ENCODE measurements around the gene UGT1A6.

The UGT1A6 gene

DNA sequence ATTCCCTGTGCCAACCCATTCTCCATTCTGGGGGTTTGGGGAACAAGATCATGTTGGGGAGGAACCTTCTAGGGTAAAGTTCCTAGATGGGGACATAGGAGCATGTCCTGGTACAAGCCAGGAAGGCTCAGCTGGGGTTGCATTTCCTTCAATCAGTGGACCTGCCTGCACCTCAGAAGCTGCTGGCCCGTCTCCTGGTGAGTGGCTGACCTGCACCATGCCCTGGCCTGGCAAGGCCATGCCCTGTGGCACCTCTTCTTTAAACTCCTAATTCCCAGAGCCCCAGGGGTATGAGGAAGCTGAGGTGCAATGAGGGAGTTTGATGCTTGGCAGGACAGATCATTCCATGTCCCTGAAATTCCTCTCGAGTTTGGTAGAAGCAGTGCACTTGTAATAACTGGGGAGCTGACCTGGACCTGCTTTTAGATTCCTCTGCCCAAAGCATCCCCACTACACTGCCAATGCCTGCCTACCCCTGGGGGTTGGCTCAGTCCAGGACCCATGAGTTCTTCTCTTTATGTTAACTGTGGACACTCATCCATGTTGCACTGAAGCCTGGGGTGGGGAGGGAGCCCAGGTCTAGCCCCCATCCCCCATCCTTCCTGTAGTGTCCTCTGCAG, 110.7 kb downstream of the UGT1A6 start:
- DNase-seq = no peak

DNA sequence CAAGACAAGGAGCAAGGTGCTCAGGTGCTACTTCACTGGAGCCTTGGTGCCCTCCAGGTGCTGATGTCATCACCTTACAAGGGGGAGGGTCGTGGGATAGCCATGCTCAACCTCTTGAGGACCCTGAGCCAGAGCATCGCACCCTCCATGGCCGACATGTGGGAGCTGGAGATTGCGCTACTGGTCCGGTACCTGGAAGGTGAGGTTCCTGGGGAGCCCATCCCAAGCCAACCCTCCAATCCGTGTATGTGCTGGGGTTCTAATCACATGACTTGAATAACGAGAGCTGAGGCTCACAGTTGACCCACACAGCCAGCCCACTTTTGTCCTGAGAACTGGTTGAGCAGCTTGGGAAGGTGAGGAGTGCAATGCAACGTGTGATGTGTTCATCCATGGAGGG, 111.3 kb downstream of the UGT1A6 start:
- DNase-seq = no peak

- no peak for DNase-seq
Measured at GRCh38 chr2:233807215-233807865, 114.7 kb downstream of the UGT1A6 start.

DNA sequence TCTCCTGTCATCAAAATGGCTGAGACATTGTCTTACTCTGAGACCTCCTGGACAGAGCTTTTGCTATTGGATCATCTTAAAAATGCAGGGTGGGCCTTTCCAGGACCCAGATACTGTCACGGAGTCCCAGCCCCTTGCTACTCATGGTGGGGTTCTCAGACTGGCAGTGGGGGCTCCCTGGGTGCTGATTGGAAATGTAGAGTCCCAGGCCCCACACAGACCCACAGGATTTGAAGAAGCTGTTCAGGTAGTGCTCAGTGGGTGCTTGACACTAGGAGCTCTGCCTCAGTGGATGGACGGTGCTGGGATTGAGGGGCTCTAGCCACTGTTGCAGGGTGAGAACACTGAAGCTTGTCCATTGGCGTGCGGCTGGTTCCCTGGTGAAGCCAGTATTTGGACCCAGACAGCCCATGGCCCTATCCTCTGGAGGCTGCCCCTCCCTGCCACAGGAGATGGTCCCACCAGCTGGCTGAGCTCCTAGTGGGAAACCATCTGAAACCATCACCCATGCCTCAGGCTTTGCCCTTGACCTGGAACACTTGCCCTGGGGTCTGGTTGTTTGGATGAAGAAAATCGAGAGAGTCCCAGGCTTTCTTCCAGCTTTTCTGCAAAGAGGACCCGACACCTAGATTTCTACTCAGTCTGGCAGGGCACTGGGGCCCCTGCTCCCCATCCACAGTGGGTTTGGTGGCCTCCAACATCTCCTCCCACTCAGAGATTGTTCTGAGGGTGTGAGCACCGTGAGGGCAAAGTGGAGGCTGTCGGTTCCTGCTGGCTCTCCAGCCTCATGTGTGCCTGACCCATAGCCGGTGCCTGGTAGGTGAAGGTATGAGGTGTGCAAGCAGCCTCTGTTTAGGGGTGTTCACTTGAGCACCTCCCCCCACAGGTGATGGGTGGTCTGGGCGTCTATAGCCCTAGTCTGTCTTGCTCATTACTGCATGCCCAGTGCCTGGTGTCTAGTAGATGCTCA, 115.6 kb downstream of the UGT1A6 start:
- no peak for DNase-seq

DNA sequence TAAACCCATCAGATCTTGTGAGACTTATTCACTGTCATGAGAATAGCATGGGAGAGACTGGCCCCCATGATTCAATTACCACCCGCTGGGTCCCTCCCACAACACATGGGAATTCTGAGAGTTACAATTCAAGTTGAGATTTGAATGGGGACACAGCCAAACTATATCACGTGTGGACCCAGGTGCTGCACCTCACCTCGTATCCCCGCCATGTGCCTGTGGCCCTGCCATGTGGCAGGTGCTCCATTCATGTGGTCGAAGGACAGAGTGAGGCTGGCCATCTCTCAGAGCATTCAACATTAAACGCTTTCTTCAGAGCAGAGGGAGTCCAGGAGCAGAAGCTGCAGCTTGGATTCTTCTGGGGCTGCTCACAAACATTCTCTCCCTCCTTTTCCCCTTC, 117.7 kb downstream of the UGT1A6 start:
- DNase-seq = no peak

GRCh38 chr2:233811087-233811486, 118.4 kb downstream of the UGT1A6 start:
- DNase-seq = no peak

- no peak for DNase-seq
Measured at GRCh38 chr2:233811732-233812131, 119.0 kb downstream of the UGT1A6 start.

DNA sequence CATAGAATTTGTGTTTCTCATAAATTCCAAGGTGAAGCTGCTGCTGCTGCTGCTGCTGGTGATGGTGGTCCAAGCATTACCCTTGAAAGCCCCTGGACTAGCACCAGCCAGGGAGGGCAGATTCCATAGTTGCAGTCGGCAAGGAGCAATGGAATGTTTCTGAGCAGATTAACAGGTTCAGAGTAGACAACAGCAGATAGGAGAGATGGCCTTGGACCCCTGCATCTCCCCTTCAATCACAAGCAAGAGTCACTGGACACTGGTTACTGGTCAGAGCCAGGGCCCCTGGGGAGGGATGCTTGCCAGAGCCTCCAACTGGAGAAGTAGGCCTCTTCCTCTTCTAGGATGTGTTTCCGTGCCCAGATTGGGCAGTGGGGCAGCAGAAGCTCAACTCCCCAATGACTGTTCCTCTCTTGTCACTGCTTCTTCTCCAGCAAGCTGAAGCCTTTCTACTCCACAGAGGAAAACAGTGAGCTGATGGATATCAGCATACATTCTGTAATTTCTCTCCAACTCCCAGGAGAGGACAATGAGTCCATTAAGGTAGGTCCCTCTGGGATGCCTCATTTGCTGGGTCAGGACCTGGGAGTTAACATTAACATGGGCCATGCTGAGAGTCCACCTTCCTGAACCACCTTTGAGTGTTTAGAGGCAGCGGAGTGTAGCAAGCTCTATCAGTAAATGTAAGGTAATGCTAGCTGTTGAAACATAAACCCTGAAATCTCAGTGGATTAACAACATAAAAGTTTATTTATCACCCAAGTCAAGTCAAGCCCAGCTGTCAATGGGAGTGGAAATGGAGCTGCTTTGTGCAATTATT, 120.8 kb downstream of the UGT1A6 start:
- no peak for DNase-seq

- DNase-seq = no peak
Measured at GRCh38 chr2:233814056-233814835, 121.6 kb downstream of the UGT1A6 start.

- no peak for DNase-seq
Measured at GRCh38 chr2:233815861-233816260, 123.2 kb downstream of the UGT1A6 start.

- no peak for DNase-seq
Measured at GRCh38 chr2:233816334-233816733, 123.6 kb downstream of the UGT1A6 start.

GRCh38 chr2:233816771-233817170, 124.1 kb downstream of the UGT1A6 start:
- DNase-seq = no peak

DNA sequence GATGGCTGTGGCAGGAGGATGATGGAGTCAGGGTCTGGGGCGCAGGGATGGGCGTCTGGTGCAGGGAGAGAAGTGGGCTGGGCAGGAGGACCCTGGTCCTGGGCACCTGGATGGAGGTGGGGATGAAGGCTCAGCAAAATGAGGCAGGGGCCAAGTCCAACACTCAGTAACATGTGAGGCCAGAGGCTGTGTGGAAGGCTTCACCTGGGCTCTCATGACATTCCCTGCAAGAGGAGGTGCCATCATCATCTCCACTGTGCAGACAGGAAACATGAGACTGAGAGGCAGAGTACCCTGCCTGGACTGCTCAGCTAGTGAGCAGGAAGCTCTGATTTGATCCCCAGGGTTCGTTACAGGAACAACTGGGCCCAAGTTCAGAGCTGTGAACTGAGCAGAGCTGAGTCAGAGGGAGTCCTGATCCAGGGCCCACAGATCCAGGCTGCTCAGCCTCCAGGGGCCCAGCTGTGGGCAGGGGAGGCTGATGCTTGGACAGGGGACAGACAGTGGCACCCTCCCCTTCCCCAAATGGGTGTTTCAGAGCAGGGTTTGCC, 124.7 kb downstream of the UGT1A6 start:
- DNase-seq = no peak

- DNase-seq = no peak
Measured at GRCh38 chr2:233817995-233818638, 125.4 kb downstream of the UGT1A6 start.

- DNase-seq = no peak
Measured at GRCh38 chr2:233818639-233819621, 126.2 kb downstream of the UGT1A6 start.

DNA sequence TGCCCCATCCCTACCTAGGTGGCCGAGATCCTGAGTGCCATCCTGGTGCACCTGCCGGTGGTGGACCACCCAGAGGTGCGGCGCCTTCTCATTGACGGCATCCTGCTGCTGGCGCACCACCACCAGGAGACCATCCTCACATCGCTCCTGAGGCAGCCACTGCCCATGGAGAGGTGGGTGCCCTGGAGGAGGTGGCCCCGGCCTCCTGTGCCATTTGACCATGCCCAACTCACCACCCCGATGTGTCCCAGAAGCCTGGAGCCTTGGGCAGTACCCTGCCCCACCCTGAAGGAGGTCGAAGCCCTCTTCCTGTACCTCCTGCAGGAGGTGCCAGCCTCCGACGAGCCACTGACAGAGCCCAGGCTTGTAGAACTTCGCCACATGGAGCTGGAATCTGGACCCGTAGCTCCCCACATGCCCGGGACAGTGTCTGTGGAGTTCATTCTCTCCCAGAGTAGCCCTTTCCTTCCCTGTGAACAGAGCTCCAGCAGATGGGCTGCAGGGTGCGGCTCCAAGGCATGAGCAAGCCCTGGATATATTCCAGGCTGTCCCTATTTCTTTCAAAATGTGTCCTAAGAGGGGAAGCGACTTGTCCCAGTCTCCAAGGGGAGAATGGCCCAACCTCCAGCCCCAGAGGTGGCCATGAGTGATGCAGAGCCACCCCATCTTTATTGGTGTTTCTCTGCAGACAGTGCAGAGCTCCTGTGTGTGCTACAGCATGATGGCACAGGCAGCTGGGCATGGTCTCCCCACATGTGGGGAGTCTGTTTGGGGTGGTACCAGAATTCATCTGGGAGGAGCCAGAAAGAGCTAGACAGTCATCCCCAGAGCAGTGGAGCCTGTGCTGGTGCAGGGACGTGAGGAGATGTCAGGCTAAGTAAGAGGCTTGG, 127.4 kb downstream of the UGT1A6 start:
- no peak for DNase-seq

- no peak for DNase-seq
Measured at GRCh38 chr2:233820774-233821105, 128.1 kb downstream of the UGT1A6 start.

GRCh38 chr2:233821196-233821595, 128.5 kb downstream of the UGT1A6 start:
- no peak for DNase-seq

- DNase-seq = no peak
Measured at GRCh38 chr2:233821709-233822100, 129.0 kb downstream of the UGT1A6 start.

Measured in T1000 (cell line).